ENCODE measurements around the gene RGS2. TPM values are rescaled to one million over a fixed set of nuclear protein-coding genes. Genes with fewer than 3 reads are reported as not detected.

Gene RGS2
- total and polyA plus RNA-seq, 9 of the 15 experiments (the other 6 are each of a cell fraction or from before 2014, with no cell fraction given): 2.5 to 5.4 (median 3.8) TPM

GRCh38 chr1:192809307-192810252 lies 741 bp downstream of the RGS2 start (continued):
- TF ChIP-seq, protein P1, sequence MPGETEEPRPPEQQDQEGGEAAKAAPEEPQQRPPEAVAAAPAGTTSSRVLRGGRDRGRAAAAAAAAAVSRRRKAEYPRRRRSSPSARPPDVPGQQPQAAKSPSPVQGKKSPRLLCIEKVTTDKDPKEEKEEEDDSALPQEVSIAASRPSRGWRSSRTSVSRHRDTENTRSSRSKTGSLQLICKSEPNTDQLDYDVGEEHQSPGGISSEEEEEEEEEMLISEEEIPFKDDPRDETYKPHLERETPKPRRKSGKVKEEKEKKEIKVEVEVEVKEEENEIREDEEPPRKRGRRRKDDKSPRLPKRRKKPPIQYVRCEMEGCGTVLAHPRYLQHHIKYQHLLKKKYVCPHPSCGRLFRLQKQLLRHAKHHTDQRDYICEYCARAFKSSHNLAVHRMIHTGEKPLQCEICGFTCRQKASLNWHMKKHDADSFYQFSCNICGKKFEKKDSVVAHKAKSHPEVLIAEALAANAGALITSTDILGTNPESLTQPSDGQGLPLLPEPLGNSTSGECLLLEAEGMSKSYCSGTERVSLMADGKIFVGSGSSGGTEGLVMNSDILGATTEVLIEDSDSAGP (CRISPR knock-in tag; IDR thresholded peaks at IDR 0.05): 0 out of 2 replicates have a peak, but pooled peaks have one; percentile 4
- TF ChIP-seq ARNT (IDR thresholded peaks at IDR 0.05): peak in 1 of 2 experiments; percentile 22; a peak in 1 of 4 replicates
- TF ChIP-seq, protein P2, sequence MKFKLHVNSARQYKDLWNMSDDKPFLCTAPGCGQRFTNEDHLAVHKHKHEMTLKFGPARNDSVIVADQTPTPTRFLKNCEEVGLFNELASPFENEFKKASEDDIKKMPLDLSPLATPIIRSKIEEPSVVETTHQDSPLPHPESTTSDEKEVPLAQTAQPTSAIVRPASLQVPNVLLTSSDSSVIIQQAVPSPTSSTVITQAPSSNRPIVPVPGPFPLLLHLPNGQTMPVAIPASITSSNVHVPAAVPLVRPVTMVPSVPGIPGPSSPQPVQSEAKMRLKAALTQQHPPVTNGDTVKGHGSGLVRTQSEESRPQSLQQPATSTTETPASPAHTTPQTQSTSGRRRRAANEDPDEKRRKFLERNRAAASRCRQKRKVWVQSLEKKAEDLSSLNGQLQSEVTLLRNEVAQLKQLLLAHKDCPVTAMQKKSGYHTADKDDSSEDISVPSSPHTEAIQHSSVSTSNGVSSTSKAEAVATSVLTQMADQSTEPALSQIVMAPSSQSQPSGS (CRISPR knock-in tag; IDR thresholded peaks at IDR 0.05): no peak
- no peak for TF ChIP-seq SIX5 (IDR thresholded peaks at IDR 0.05; ENCODE audit: borderline replicate concordance in 1 of 2, insufficient read depth in 1 of 2, low read depth in 1 of 2, low read length in 2 of 2)
- no peak for TF ChIP-seq KAT7 (CRISPR knock-in tag; IDR thresholded peaks at IDR 0.05; ENCODE audit: borderline replicate concordance)
- TF ChIP-seq EZH2 (IDR thresholded peaks at IDR 0.05; ENCODE audit: borderline replicate concordance, low read depth, low read length): no peak
- no peak for TF ChIP-seq GTF2F1 (IDR thresholded peaks at IDR 0.05; ENCODE audit: low read depth, low read length)
- no peak for TF ChIP-seq TAF1 (IDR thresholded peaks at IDR 0.05; ENCODE audit: control insufficient read depth, extremely low read depth, insufficient read depth, low read length, severe bottlenecking)
- 0 out of 2 replicates have a peak, but pooled peaks have one; percentile 4 for TF ChIP-seq NCOA1 (IDR thresholded peaks at IDR 0.05; ENCODE audit: low read depth)
- no peak for TF ChIP-seq JUN (IDR thresholded peaks at IDR 0.05; ENCODE audit: borderline replicate concordance, low read depth, low read length)
- TF ChIP-seq JUN (CRISPR knock-in tag; IDR thresholded peaks at IDR 0.05; ENCODE audit: borderline replicate concordance): no peak
- no peak for TF ChIP-seq KAT8 (IDR thresholded peaks at IDR 0.05; ENCODE audit: low read depth)
- TF ChIP-seq, protein P3, sequence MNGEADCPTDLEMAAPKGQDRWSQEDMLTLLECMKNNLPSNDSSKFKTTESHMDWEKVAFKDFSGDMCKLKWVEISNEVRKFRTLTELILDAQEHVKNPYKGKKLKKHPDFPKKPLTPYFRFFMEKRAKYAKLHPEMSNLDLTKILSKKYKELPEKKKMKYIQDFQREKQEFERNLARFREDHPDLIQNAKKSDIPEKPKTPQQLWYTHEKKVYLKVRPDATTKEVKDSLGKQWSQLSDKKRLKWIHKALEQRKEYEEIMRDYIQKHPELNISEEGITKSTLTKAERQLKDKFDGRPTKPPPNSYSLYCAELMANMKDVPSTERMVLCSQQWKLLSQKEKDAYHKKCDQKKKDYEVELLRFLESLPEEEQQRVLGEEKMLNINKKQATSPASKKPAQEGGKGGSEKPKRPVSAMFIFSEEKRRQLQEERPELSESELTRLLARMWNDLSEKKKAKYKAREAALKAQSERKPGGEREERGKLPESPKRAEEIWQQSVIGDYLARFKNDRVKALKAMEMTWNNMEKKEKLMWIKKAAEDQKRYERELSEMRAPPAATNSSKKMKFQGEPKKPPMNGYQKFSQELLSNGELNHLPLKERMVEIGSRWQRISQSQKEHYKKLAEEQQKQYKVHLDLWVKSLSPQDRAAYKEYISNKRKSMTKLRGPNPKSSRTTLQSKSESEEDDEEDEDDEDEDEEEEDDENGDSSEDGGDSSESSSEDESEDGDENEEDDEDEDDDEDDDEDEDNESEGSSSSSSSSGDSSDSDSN (IDR thresholded peaks at IDR 0.05; ENCODE audit: borderline replicate concordance in 1 of 2, low read depth in 2 of 2, low read length in 2 of 2): no peak
- TF ChIP-seq RBFOX2 (IDR thresholded peaks at IDR 0.05; ENCODE audit: low read depth, low read length): no peak
- TF ChIP-seq MCM2 (IDR thresholded peaks at IDR 0.05; ENCODE audit: low read depth): no peak
- no peak for TF ChIP-seq ZKSCAN1 (IDR thresholded peaks at IDR 0.05; ENCODE audit: low read depth, low read length)
- no peak for TF ChIP-seq L3MBTL2 (IDR thresholded peaks at IDR 0.05)
- no peak for TF ChIP-seq ARID2 (IDR thresholded peaks at IDR 0.05)
- TF ChIP-seq CBX8 (IDR thresholded peaks at IDR 0.05; ENCODE audit: borderline replicate concordance, extremely low read depth, low read depth, low read length, poor library complexity, severe bottlenecking): no peak
- no peak for TF ChIP-seq CBFB (CRISPR knock-in tag; IDR thresholded peaks at IDR 0.05)
- no peak for TF ChIP-seq RBM25 (IDR thresholded peaks at IDR 0.05; ENCODE audit: low read depth, low read length, severe bottlenecking)
- no peak for TF ChIP-seq ZBED1 (IDR thresholded peaks at IDR 0.05)
- TF ChIP-seq ZNF57 (CRISPR knock-in tag; IDR thresholded peaks at IDR 0.05): no peak
